GM21529 (cell line): ENCODE results near the gene ADAMTS7.
"Not testable (repeated sequence)": the region's sequence is repeated elsewhere in the genome, so short reads cannot be mapped to it uniquely, and the experiment has no call there.

ENCODE experiments used
- ATAC-seq: cut with Tn5 transposase; IDR thresholded peaks from one replicate; pipeline ENCODE4 v1.9.1; 2021; ENCODE audit not compliant: unreplicated experiment

Gene ADAMTS7

GRCh38 chr15:78830514-78831228 lies 19.4 kb upstream of the ADAMTS7 start:
- ATAC-seq = no peak

DNA sequence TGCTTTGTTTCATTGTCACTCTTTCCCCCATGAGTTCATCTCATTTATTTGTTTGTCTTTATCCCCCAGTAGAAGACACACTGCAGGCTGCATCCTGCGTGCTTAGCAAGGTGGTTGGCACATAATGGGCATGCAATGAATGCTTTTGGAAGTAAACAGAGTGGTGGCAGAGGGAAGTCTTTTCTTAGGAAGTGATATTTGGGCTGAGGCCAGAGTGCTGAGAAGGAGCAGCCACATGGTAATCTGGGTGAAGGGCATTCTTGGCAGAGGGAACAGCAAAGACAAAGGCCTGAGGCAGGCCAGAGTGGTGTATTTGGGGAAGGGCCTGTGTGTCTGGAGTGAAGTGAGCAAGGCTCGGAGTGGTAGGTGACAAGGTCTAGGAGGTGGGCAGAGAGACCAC lies 17.7 kb upstream of the ADAMTS7 start:
- no peak for ATAC-seq

DNA sequence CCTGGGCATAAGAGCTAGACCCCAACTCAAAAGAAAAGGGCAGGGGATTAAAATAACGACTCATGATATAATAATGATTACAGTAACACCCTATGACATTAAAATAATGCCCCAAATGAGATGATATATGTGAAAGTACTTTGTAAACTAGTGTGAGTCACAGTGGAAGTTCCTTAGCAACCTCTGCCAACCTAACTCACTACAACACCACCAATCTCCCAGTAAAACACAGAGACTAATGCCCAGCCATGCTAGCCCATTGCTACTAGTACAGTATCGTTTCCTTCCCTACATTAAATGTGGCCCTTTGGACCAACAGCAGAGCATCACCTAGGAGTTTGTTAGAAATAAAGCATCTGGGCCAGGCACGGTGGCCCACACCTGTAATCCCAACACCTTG lies 11.2 kb upstream of the ADAMTS7 start:
- ATAC-seq = no peak

- no peak for ATAC-seq
Measured at GRCh38 chr15:78811825-78812183, 540 bp upstream of the ADAMTS7 start.

GRCh38 chr15:78810362-78811123 lies 721 bp downstream of the ADAMTS7 start:
- peak; percentile 22 for ATAC-seq

- ATAC-seq = no peak
Measured at GRCh38 chr15:78810003-78810361, 1.3 kb downstream of the ADAMTS7 start.

- ATAC-seq = no peak
Measured at GRCh38 chr15:78808550-78808949, 2.7 kb downstream of the ADAMTS7 start.

- no peak for ATAC-seq
Measured at GRCh38 chr15:78807359-78807758, 3.9 kb downstream of the ADAMTS7 start.

GRCh38 chr15:78804391-78804792 lies 6.9 kb downstream of the ADAMTS7 start:
- ATAC-seq = no peak

- no peak for ATAC-seq
Measured at GRCh38 chr15:78800806-78801205, 10.5 kb downstream of the ADAMTS7 start.

- ATAC-seq = no peak
Measured at GRCh38 chr15:78800189-78800588, 11.1 kb downstream of the ADAMTS7 start.

GRCh38 chr15:78799102-78799501 lies 12.2 kb downstream of the ADAMTS7 start:
- not testable (repeated sequence) for ATAC-seq

- ATAC-seq = not testable (repeated sequence)
Measured at GRCh38 chr15:78798355-78798754, 12.9 kb downstream of the ADAMTS7 start.

DNA sequence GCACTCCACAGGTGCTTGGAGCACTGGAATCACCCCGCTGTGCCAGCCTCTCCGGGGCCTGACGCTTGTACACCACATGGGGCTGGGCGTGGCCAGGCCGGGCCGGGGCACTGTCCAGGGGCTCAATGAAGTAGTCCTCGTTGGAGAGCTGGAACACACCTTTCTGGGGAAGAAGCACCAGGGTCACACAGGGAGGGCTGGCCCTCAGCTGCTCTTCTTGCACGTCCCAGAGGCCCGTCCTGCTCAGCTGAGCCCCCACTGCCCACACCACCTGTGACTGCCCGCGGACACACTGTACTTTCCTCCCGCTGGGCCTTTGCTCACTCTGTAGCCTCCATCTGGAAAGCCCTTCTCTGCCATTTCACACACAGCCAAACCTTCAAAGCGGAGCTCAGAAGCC lies 13.3 kb downstream of the ADAMTS7 start:
- ATAC-seq = no peak

DNA sequence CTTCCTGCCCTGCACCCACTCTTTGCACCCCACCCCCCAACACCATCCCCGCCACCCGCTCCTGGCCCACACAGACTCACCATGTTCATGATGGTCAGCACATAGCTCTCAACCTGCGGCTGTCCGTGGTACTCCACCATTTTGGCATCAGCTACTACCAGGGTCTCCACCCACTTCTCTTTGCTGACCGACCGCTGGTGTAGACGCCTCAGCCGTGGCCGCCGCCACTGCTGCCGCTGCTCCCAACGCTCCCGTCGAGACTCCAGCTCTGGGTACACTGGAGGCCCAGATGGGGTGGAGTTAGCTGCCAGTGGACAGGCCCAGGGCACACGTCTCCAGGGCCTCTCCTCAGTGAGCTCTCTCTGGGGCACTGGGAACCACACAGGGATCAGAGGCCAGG lies 14.8 kb downstream of the ADAMTS7 start:
- ATAC-seq = no peak

DNA sequence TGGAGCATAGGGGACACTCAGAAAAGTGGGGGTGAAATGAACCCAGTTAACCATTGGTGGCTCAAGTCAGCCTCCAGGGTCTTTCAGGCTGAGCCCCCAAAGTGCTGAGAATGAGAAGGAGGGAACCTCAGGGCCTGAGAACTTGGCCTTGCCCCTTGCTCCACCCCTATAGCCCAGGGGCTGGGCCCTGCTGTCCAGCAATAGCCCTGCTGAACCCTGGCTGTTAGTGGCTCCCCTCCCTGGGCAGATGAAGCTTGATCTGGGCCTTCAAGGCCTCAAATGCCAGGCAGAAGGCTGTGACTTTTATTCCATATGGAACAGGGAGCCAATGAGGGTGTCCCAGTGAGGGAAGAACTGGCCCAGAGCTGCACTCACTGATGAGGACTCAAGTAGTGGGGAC lies 16.2 kb downstream of the ADAMTS7 start:
- no peak for ATAC-seq

DNA sequence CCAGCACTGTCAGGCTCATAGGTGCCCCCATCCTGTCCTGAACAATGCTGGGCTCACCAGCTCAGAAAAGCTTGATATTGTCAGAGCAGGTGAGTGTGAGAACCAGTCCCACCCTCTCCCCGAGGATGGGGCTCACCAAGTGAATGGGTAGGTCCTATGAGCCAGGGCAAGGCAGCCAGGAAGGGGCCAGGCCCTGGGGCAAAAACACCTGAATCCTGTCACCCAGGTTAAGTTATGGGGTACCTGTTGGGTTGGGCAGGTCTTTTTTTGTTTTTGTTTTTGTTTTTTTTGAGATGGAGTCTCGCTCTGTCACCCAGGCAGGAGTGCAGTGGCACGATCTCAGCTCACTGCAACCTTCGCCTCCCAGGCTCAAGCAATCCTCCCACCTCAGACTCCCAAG lies 16.8 kb downstream of the ADAMTS7 start:
- ATAC-seq = not testable (repeated sequence)

DNA sequence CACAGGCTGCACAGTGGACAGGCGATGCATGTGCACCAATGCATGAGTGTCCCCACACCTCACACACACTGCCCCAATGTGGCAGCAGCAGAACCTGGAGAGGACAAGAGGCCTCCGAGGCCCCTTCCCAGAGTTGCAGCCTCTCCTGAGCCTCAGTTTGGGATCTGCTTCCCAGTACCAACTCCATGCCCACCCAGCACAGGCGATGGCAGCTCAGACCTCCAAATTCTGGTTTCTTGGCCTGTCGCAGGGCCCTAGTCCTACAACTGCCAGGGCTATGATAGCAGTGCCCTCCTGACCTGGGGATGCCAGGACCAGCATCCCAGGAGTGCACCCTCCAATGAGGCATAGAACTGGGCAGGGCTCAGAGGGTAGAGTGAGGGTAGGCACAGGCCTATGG lies 19.9 kb downstream of the ADAMTS7 start:
- ATAC-seq = no peak

- ATAC-seq = no peak
Measured at GRCh38 chr15:78790027-78790426, 21.2 kb downstream of the ADAMTS7 start.

GRCh38 chr15:78789615-78790014 lies 21.6 kb downstream of the ADAMTS7 start:
- no peak for ATAC-seq

DNA sequence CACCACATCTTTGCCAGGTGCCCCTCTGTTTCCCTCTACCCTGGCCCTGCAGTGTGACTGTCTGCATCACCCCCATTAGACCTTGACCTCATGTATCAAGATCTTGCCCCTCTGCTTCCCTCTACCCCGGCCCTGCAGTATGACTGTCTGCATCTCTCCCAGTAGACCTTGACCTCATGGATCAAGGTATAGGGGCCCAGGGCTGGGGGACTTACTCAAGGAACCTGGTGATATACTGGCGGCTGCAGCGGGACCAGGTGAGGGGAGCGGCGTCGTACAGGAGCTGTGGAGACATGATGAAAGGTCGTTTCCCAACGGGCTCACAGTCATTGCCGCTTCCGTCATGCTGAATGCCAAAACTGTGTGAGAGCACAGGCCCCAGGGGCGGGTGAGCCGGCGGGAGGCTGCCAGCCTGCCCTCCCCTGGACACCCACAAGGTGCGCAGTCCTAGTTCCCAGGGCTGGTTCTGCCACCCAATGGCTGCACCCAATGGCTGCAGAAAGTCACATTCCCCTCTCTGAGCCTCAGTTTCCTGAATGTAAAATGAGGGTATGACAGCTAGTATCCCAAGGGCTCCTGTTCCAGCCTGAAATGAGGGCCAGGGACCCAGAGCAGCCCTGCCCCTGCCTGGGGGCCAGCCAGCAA lies 23.1 kb downstream of the ADAMTS7 start:
- ATAC-seq = no peak

DNA sequence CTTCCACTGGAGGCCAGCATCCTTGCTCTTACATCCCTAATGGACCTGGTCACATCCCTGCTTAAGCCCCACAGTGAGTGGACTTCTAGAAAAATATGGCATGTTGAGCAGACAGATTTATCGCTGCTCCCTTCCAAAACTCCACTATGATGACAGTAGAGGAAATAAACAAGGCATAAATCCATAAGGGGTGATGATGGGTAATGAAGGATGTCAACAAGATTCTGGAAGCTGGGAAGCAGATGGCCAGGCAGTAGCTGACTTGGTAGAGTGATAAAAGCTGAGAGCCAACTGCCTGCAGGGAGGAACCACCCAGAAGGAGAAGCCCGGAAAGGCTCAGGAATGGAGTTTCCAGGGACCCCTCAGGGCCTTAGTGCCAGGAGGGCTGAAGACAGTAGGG lies 28.9 kb downstream of the ADAMTS7 start:
- not testable (repeated sequence) for ATAC-seq
